ENCODE results near the gene VPS39.

GRCh38 chr15:42134617-42135245 is 73.4 kb downstream of the VPS39 start:
- TF ChIP-seq POLR2AphosphoS5 (IDR thresholded peaks at IDR 0.05; ENCODE audit: low read depth, low read length) = no peak
- TF ChIP-seq SIN3A (IDR thresholded peaks at IDR 0.05; ENCODE audit: borderline replicate concordance, insufficient read depth, low read length) = no peak
- TF ChIP-seq, protein P1, sequence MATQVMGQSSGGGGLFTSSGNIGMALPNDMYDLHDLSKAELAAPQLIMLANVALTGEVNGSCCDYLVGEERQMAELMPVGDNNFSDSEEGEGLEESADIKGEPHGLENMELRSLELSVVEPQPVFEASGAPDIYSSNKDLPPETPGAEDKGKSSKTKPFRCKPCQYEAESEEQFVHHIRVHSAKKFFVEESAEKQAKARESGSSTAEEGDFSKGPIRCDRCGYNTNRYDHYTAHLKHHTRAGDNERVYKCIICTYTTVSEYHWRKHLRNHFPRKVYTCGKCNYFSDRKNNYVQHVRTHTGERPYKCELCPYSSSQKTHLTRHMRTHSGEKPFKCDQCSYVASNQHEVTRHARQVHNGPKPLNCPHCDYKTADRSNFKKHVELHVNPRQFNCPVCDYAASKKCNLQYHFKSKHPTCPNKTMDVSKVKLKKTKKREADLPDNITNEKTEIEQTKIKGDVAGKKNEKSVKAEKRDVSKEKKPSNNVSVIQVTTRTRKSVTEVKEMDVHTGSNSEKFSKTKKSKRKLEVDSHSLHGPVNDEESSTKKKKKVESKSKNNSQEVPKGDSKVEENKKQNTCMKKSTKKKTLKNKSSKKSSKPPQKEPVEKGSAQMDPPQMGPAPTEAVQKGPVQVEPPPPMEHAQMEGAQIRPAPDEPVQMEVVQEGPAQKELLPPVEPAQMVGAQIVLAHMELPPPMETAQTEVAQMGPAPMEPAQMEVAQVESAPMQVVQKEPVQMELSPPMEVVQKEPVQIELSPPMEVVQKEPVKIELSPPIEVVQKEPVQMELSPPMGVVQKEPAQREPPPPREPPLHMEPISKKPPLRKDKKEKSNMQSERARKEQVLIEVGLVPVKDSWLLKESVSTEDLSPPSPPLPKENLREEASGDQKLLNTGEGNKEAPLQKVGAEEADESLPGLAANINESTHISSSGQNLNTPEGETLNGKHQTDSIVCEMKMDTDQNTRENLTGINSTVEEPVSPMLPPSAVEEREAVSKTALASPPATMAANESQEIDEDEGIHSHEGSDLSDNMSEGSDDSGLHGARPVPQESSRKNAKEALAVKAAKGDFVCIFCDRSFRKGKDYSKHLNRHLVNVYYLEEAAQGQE (IDR thresholded peaks at IDR 0.05; ENCODE audit: insufficient read depth in 1 of 2, low read depth in 2 of 2, low read length in 2 of 2) = no peak
